ENCODE measurements around the gene ELAVL1. TPM values are rescaled to one million over a fixed set of nuclear protein-coding genes. Genes with fewer than 3 reads are reported as not detected.
A peak's percentile ranks its signal among the peaks of the same experiment; 100 is the strongest.

Gene ELAVL1
- total and polyA plus RNA-seq, 9 of the 15 experiments (the other 6 are each of a cell fraction or from before 2014, with no cell fraction given) = 4.3 to 172 (median 69.2) TPM

- TF ChIP-seq CTCF (IDR thresholded peaks at IDR 0.05 in 2 of 3, conservative IDR thresholded peaks at IDR 0.05 in 1 of 3; ENCODE audit: insufficient read depth in 2 of 3, low read depth in 1 of 3, low read length in 3 of 3) (peak; percentile 84 to 89 (median 85)), ZNF584 (CRISPR knock-in tag; IDR thresholded peaks at IDR 0.05; ENCODE audit: low read depth) (no peak), REST (IDR thresholded peaks at IDR 0.05; ENCODE audit: borderline replicate concordance) (peak; percentile 93), REST (CRISPR knock-in tag; IDR thresholded peaks at IDR 0.05; ENCODE audit: low read depth) (no peak)
Measured at GRCh38 chr19:8017808-8018207, 12.4 kb upstream of the ELAVL1 start (continued).
